ENCODE measurements around the gene ZNF41. TPM values are rescaled to one million over a fixed set of nuclear protein-coding genes. Genes with fewer than 3 reads are reported as not detected.
"Not testable (repeated sequence)": the region's sequence is repeated elsewhere in the genome, so short reads cannot be mapped to it uniquely, and the experiment has no call there.

The ZNF41 gene
- 3.9 TPM for total RNA-seq

DNA sequence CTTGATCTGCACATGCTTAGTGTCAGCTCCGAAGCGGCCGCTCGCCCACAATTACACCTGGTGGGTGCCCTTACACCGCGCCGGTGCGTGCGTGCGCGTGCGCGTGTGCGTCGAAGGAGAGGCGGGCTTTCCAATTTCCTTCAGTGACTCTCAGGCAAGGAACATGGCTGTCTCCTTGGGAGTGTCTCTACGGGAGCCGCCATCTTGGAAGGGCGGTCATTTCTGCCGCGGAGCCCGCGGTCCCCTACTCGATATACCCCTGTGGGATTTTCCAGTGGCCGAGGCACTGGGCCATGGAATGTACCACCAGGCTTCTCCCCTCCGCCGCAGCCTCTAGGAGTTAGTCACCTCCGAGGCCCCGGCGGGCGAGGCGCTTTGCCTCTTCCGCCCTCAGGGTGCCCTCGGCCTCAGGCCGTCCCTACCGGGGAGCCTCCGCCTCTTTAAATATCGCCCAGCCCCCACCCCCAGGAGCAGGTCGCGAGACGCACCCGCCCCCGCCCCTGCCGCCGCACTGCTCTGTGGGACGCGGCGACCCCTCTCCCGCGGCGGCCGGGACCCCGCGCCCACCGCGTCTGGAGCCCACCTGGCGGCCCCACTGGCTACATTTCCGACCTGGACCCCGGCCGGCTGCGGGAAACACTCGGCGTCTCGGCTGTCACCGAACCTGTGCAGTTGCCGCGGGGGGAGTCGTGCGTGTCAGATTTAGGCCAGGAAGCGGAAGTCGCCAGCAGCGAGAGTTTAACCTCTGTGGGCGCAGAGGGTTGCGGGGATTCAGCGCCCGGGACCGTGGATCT is at the start of gene ZNF41:
Gene ZNF41 (minus strand): TSS at position 711 of the 794 bp plus-strand sequence. CDS start 15,741 bp downstream, outside the sequence.
- H3K4me3 ChIP-seq (ENCODE audit: low read length) = peak within 1 kb of the TSS; percentile 69
- H3K9me3 ChIP-seq (ENCODE audit: low read depth, low read length) = no peaks in the 10 kb centered on the region
- peaks cover 30% of the 10 kb centered on the region for H3K4me1 ChIP-seq (ENCODE audit: insufficient read depth, low read length)
- H3K27me3 ChIP-seq (ENCODE audit: insufficient read depth, low read length) = no peaks in the 10 kb centered on the region

DNA sequence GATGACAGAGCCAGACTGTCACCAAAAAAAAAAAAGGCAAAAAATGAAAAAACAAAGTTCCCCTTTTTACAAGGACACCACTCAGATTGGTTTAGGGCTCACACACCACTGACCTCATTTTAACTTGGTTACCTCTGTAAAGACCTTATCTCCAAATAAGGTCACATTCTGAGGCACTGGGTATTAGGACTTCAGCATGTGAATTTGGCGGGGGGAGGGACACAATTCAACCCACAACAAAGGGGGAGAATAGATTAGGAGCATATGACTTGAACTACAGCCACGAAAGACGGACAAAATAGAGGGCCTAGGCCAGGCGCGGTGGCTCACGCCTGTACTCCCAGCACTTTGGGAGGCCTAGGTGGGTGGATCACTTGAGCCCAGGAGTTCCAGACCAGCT is 47.0 kb upstream of the ZNF41 start:
- no peaks in the 10 kb centered on the region for H3K27me3 ChIP-seq (ENCODE audit: insufficient read depth, low read length)
- H3K4me3 ChIP-seq (ENCODE audit: low read length) = no peak overlapping the region
- no peaks in the 10 kb centered on the region for H3K4me1 ChIP-seq (ENCODE audit: insufficient read depth, low read length)
- H3K9me3 ChIP-seq (ENCODE audit: low read depth, low read length) = no peaks in the 10 kb centered on the region

DNA sequence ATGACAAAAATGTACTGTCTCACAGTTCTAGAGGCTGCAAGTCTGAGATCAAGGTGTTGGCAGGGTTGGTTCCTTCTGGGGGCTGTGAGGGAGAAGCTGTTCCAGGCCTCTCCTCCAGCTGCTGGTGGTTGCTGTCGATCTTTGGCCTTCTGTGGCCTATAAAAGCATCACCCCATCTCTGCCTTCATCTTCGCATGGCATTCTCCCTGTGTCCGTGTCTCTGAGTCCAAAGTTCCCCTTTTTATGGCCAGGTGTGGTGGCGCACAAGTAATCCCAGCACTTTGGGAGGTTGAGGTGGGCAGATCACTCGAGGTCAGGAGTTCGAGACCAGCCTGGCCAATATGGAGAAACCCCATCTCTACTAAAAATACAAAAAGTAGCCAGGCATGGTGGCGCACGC is 46.5 kb upstream of the ZNF41 start:
- Histone ChIP-seq H3K4me1 (ENCODE audit: insufficient read depth, low read length) (no peaks in the 10 kb centered on the region), H3K27me3 (ENCODE audit: insufficient read depth, low read length) (no peaks in the 10 kb centered on the region), H3K4me3 (ENCODE audit: low read length) (no peak overlapping the region), H3K9me3 (ENCODE audit: low read depth, low read length) (no peaks in the 10 kb centered on the region)

DNA sequence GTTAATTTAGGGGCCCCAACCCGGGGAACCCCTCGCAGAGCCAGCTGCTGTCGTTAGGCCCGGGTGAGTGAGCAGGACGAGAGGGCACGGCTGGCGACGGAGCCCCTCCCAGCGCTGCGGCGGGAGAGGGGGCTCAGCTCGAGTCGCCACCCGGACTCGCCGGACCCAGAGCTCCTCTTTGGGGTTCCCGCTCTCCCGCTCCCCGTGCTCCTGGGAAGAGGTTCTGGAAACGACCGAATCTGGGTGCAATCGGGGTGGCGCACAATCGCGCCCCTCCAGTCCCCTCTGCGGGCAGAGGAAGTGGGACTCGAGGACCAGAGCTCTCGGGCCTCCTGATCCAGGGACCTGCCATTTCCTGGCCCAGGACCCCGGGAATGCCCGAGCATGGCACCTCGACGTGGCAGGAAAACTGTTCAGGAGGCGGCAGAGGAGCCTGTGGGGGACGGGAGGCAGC is 40.7 kb upstream of the ZNF41 start:
- Histone ChIP-seq H3K4me1 (ENCODE audit: insufficient read depth, low read length) (no peaks in the 10 kb centered on the region), H3K4me3 (ENCODE audit: low read length) (peak overlapping the region; percentile 28), H3K9me3 (ENCODE audit: low read depth, low read length) (no peaks in the 10 kb centered on the region), H3K27me3 (ENCODE audit: insufficient read depth, low read length) (no peaks in the 10 kb centered on the region)

DNA sequence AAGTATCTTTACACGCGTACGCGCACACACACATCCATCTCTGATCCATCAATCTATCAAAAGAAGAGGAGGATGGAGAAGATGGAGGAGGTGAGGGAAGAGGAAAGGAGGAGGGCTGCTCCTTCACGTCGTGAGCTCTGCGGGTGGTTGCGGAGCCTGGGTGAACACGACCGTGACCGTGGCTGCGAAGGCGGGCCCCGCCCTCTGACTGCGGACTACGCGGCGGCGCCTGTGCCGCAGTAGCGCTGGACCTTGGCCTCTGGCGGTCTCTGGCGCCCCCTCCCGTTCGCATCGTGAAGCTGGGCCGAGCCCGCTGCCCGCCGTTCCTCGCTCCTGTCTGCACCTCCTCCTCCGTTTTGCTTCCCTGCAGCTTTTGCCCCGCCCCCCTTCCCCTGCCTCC is 40.3 kb upstream of the ZNF41 start:
- H3K4me3 ChIP-seq (ENCODE audit: low read length) = peak overlapping the region; percentile 28
- H3K9me3 ChIP-seq (ENCODE audit: low read depth, low read length) = no peaks in the 10 kb centered on the region
- H3K4me1 ChIP-seq (ENCODE audit: insufficient read depth, low read length) = no peaks in the 10 kb centered on the region

DNA sequence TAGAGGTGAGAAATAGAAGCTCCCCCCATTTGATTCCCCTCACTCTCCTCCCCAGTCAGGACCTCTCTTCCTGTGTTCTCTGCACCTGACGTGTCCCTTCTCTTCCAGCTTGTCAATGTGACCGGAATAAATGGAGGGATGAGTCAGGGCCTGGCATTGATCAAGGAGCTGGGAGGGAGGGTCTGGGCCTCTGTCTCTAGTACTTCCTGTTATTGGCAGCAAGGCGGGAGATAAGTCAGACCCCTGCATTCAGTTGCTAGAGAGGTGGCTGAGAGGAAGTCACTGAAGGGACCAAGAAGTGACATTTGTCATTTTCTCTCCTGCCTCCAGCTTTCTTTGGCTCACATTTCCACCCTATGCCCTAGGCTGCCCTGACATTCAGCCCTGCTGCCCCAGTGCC is 35.1 kb upstream of the ZNF41 start:
- Histone ChIP-seq H3K9me3 (ENCODE audit: low read depth, low read length) (no peaks in the 10 kb centered on the region), H3K4me3 (ENCODE audit: low read length) (no peak overlapping the region), H3K27me3 (ENCODE audit: insufficient read depth, low read length) (no peaks in the 10 kb centered on the region), H3K4me1 (ENCODE audit: insufficient read depth, low read length) (peaks cover 17% of the 10 kb centered on the region)

More for the DNA sequence above, 40.3 kb upstream of the ZNF41 start:
- no peaks in the 10 kb centered on the region for H3K27me3 ChIP-seq (ENCODE audit: insufficient read depth, low read length)

DNA sequence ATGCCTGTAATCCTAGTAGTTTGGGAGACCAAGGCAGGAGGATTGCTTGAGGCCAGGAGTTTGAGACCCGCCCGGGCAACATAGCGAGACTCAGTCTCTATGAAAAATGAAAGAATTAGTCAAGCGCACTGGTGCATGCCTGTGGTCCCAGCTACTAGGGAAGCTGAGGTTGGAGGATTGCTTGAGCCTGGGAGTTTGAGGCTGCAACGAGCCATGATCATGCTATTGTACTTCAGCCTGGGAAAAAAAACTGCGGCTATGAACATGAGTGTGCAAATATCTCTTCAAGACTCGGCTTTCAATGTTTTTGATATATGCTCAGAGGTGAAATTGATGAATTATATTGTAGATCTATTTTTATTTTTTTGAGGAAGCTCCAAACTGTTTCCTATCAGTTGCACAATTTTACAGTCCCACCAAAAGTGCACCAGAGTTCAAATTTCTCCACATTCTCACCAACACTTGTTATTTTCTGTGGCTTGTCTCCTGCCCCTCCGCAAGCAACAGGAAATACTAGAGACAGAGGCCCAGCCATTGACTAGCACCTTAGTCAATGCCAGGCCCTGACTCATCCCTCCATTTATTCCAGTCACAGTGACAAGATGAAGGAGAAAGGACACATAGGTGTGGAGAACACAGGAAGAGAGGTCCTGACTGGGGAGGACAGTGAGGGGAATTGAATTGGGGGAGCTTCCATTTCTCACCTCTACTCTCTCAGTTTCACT is 33.1 kb upstream of the ZNF41 start:
- H3K4me3 ChIP-seq (ENCODE audit: low read length) = no peak overlapping the region
- no peaks in the 10 kb centered on the region for H3K9me3 ChIP-seq (ENCODE audit: low read depth, low read length)
- H3K27me3 ChIP-seq (ENCODE audit: insufficient read depth, low read length) = no peaks in the 10 kb centered on the region
- peaks cover 17% of the 10 kb centered on the region for H3K4me1 ChIP-seq (ENCODE audit: insufficient read depth, low read length)

DNA sequence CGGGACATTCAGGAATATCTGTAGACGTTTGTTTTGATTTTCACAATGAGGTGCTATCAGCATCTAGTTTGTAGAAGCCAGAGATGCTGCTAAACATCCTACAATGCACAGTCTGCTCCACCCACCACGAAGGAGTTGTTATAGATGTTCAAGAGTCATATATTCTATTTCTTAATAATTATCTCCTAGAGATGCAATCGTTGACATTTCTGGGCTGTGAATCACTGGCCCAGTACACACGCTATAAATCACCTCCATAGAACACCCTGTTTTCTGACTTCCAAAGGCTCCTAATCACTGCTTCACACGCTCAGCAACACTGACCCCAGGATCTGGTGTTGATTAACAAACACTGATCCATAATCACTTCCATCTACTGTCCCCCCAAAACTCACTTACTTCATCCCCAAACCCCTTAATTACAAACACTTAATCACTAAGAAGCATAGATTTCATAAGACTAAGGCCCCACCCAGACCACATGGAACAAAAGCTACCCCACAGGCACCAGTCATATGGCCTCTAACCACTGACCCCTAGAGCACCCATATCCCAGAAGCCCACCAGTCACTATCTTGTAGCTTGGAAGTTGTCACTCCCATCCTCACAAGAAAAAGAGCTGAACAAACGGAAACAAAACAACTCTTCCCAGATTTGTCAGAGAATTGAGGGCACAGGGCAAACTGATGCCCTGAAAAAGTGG is 31.7 kb upstream of the ZNF41 start:
- peaks cover 17% of the 10 kb centered on the region for H3K4me1 ChIP-seq (ENCODE audit: insufficient read depth, low read length)
- H3K4me3 ChIP-seq (ENCODE audit: low read length) = no peak overlapping the region
- H3K9me3 ChIP-seq (ENCODE audit: low read depth, low read length) = no peaks in the 10 kb centered on the region
- no peaks in the 10 kb centered on the region for H3K27me3 ChIP-seq (ENCODE audit: insufficient read depth, low read length)

DNA sequence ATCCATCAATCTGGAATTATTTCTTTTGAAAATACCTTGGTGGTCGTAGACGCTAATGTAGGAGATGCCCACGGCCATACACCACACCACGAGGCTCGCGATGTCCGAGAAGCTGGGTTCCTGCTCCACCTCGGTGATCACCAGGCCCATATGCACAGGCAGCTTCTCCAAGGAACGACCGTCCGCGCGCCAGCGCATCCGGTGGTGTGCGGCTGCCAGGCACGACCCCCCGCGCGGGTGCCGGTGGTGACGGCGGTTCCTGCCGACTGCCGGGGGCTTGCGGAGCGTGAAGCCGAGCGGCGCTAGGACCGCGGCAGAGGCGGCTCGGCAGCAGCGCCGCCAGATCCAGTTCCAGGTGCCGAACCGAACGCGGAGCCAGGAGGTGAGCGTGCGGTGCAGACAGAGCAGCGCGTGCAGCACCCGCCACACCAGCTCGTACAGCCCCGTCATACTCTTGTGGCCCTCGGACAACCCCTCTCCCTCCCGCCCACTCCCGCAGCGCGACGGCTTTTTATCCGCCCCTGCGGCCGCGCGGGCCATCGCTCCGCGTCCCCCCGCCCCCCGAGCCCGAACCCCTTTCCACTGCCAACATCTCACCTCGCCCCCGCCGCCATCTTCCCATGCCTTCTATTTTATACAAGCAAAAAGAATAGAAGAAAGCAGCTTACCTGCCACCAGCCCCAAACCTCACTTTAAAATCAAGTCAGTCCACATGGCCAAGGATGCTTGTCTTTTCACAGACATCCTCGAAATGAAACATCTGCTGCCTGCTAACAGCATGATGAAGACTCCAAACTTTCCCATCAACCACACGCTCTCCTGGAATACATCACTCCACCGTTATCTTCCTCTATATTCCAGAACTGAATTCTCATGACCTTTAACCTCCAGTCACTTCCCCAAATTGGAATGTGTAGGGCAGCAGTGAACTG is 30.3 kb upstream of the ZNF41 start:
- H3K27me3 ChIP-seq (ENCODE audit: insufficient read depth, low read length); H3K9me3 ChIP-seq (ENCODE audit: low read depth, low read length): not testable (repeated sequence)
- Histone ChIP-seq H3K4me3 (ENCODE audit: low read length) (peak overlapping the region; percentile 27), H3K4me1 (ENCODE audit: insufficient read depth, low read length) (peaks cover 17% of the 10 kb centered on the region)

DNA sequence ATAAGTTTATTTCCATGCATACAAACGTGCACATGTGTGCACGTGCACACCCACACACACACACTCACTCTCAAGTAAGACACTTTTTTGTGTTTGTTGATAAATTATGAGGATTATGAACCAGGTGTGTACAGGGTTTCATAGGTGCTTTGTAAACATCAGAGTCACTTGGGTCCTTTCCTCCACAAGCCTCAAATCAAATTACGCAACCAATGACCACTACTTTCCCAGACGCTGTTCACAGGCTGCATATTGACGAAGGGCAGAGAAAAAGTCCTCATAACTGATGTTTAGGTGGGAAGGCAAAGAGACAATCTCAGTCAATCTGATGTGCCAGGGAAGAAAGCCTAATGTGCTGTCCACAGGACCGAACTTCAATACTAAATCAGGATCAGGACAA is 29.4 kb upstream of the ZNF41 start:
- peaks cover 17% of the 10 kb centered on the region for H3K4me1 ChIP-seq (ENCODE audit: insufficient read depth, low read length)
- H3K9me3 ChIP-seq (ENCODE audit: low read depth, low read length); H3K27me3 ChIP-seq (ENCODE audit: insufficient read depth, low read length); H3K4me3 ChIP-seq (ENCODE audit: low read length): not testable (repeated sequence)

DNA sequence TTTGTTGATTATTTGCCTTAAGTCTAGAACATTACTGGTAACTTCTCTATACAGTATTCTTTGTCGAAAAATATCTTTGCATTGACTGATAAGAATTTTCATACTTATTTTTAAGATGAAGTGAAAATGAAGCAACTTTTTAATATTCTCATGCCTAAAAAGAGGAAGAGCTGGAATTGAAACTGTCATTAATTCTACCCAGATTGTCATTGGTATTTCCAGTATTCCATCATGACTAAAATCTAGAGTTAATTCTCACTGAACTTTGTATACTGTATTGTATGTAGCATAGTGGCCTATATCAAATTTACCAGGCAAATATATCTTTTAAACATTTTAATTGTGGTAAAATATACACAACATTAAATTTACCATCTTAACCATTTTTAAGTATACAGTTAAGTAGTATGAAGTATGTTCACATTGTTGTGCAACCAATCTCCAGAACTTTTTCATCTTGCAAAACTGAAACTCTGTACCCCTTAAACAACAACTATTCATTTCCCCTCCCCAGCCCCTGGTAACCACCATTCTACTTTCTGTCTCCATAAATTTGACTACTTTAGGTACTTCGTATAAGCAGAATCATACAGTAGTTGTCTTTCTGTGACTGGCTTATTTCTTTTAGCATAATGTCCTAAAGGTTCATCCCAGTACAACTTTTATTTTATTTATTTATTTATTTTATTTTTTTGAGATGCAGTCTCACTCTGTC is 24.3 kb upstream of the ZNF41 start:
- H3K4me1 ChIP-seq (ENCODE audit: insufficient read depth, low read length) = no peaks in the 10 kb centered on the region
- no peak overlapping the region for H3K4me3 ChIP-seq (ENCODE audit: low read length)
- H3K27me3 ChIP-seq (ENCODE audit: insufficient read depth, low read length) = no peaks in the 10 kb centered on the region
- H3K9me3 ChIP-seq (ENCODE audit: low read depth, low read length) = no peaks in the 10 kb centered on the region

DNA sequence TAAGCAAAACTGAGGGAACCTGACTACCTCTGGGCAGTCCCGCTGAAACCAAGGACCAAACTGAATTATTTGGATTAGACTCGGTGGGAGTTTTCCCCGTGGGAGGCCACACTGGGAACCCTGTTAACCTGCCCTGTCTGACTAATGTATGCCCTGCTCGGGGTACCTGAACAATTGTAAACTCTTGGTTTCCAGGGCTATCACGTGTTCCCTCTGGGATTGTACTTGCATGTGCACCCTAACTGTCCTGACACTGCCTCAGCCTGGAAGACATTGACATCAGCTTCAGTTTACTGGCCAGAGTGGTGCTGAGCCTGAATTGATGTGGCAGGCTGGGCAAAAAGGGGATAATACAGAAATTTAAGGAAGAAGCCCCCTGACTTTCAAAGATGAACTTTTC is 20.1 kb upstream of the ZNF41 start:
- H3K4me1 ChIP-seq (ENCODE audit: insufficient read depth, low read length) = peaks cover 6% of the 10 kb centered on the region
- H3K4me3 ChIP-seq (ENCODE audit: low read length) = no peak overlapping the region
- H3K27me3 ChIP-seq (ENCODE audit: insufficient read depth, low read length) = no peaks in the 10 kb centered on the region
- H3K9me3 ChIP-seq (ENCODE audit: low read depth, low read length) = no peaks in the 10 kb centered on the region

DNA sequence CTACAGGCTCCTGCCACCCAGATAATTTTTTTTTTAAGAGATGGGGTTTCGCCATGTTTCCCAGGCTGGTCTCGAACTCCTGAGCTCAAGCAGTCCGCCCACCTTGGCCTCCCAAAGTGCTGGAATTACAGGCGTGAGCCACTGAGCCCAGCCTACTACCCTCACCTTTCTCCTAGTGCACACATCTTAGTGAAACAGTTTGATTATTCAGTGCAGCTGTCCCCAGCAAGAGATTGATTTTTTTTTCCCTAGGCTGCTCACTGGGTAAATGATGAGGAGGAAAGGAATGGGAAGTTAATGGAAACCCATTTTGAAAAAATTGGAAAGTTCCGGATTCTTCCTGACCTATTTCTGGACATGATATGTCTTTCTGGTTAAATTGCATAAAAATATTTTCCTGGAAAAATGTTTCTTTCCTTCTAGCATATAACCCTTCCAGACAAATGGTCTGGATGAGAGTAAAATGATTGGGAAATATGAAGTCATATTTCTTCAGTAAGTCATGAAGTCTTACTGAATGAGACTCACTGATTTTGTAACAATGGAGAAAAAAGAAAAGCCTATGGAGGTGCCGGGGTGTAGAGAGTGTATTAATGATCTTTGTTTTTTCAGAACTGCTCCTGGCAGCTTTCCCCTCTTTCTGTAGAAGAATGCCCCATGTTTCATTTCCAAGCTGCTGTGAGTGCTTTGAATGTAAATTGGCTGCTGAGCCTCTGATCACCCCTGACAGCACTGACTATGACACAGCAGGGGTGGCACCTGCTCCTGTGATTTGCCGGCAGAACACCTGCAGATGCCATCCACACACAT is 19.5 kb upstream of the ZNF41 start:
- H3K9me3 ChIP-seq (ENCODE audit: low read depth, low read length) = no peaks in the 10 kb centered on the region
- peaks cover 6% of the 10 kb centered on the region for H3K4me1 ChIP-seq (ENCODE audit: insufficient read depth, low read length)
- no peak overlapping the region for H3K4me3 ChIP-seq (ENCODE audit: low read length)
- no peaks in the 10 kb centered on the region for H3K27me3 ChIP-seq (ENCODE audit: insufficient read depth, low read length)
